ENCODE data around the gene SMARCB1.

DNA sequence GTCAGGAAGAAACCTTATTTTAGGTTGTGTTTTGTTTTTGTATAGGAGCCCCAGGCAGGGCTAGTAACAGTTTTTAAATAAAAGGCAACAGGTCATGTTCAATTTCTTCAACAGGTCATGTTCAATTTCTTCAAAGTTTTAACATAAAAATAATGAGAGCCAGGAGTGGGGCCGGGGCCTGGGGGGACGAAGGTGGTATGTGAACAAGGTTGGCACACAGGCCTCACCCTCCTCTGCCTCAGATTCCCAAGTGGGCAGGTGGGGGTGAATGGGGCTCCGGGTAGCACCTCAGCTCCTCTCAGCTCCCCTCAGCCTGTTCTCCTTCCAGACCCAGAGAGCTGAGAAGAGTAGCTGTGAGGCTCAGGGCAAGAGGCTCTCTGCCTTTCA, 47.6 kb downstream of the SMARCB1 start:
- no peak for TF ChIP-seq NANOG (IDR thresholded peaks at IDR 0.05; ENCODE audit: borderline replicate concordance)
- TF ChIP-seq, protein P1, sequence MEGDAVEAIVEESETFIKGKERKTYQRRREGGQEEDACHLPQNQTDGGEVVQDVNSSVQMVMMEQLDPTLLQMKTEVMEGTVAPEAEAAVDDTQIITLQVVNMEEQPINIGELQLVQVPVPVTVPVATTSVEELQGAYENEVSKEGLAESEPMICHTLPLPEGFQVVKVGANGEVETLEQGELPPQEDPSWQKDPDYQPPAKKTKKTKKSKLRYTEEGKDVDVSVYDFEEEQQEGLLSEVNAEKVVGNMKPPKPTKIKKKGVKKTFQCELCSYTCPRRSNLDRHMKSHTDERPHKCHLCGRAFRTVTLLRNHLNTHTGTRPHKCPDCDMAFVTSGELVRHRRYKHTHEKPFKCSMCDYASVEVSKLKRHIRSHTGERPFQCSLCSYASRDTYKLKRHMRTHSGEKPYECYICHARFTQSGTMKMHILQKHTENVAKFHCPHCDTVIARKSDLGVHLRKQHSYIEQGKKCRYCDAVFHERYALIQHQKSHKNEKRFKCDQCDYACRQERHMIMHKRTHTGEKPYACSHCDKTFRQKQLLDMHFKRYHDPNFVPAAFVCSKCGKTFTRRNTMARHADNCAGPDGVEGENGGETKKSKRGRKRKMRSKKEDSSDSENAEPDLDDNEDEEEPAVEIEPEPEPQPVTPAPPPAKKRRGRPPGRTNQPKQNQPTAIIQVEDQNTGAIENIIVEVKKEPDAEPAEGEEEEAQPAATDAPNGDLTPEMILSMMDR (conservative IDR thresholded peaks at IDR 0.05; ENCODE audit: low read depth in 2 of 2), result no peak
- no peak for TF ChIP-seq EZH2 (IDR thresholded peaks at IDR 0.05; ENCODE audit: low read depth, unreplicated experiment)
- TF ChIP-seq, protein P2, sequence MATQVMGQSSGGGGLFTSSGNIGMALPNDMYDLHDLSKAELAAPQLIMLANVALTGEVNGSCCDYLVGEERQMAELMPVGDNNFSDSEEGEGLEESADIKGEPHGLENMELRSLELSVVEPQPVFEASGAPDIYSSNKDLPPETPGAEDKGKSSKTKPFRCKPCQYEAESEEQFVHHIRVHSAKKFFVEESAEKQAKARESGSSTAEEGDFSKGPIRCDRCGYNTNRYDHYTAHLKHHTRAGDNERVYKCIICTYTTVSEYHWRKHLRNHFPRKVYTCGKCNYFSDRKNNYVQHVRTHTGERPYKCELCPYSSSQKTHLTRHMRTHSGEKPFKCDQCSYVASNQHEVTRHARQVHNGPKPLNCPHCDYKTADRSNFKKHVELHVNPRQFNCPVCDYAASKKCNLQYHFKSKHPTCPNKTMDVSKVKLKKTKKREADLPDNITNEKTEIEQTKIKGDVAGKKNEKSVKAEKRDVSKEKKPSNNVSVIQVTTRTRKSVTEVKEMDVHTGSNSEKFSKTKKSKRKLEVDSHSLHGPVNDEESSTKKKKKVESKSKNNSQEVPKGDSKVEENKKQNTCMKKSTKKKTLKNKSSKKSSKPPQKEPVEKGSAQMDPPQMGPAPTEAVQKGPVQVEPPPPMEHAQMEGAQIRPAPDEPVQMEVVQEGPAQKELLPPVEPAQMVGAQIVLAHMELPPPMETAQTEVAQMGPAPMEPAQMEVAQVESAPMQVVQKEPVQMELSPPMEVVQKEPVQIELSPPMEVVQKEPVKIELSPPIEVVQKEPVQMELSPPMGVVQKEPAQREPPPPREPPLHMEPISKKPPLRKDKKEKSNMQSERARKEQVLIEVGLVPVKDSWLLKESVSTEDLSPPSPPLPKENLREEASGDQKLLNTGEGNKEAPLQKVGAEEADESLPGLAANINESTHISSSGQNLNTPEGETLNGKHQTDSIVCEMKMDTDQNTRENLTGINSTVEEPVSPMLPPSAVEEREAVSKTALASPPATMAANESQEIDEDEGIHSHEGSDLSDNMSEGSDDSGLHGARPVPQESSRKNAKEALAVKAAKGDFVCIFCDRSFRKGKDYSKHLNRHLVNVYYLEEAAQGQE (IDR thresholded peaks at IDR 0.05; ENCODE audit: unreplicated experiment), result no peak
- TF ChIP-seq POLR2AphosphoS5 (IDR thresholded peaks at IDR 0.05; ENCODE audit: low read depth), result no peak

Measured in GM23338 (cell line).